ENCODE measurements around the gene NAV3.

NAV3 gene

GRCh38 chr12:77925536-77926108, 94.9 kb downstream of the NAV3 start:
- no peak for DNase-seq (ENCODE audit: low read depth)

GRCh38 chr12:77928078-77928477, 97.4 kb downstream of the NAV3 start:
- no peak for DNase-seq (ENCODE audit: low read depth)

- DNase-seq (ENCODE audit: low read depth): no peak
These were observed 101.5 kb downstream of the NAV3 start for GRCh38 chr12:77932216-77932615.

GRCh38 chr12:77938301-77938700, 107.6 kb downstream of the NAV3 start:
- no peak for DNase-seq (ENCODE audit: low read depth)

- no peak for DNase-seq (ENCODE audit: low read depth)
These were observed 109.3 kb downstream of the NAV3 start for GRCh38 chr12:77940011-77940423.

- DNase-seq (ENCODE audit: low read depth): no peak
These were observed 109.9 kb downstream of the NAV3 start for GRCh38 chr12:77940567-77940966.

- DNase-seq (ENCODE audit: low read depth): no peak
These were observed 110.7 kb downstream of the NAV3 start for GRCh38 chr12:77941401-77941800.

GRCh38 chr12:77943466-77943865, 112.8 kb downstream of the NAV3 start:
- DNase-seq (ENCODE audit: low read depth): no peak

- DNase-seq (ENCODE audit: low read depth): no peak
These were observed 115.9 kb downstream of the NAV3 start for GRCh38 chr12:77946541-77947061.

GRCh38 chr12:77947330-77947729, 116.6 kb downstream of the NAV3 start:
- DNase-seq (ENCODE audit: low read depth): no peak

GRCh38 chr12:77947746-77948145, 117.1 kb downstream of the NAV3 start:
- DNase-seq (ENCODE audit: low read depth): no peak

- DNase-seq (ENCODE audit: low read depth): no peak
These were observed 119.2 kb downstream of the NAV3 start for GRCh38 chr12:77949943-77950342.

GRCh38 chr12:77953528-77954205, 123.0 kb downstream of the NAV3 start:
- DNase-seq (ENCODE audit: low read depth): no peak

- no peak for DNase-seq (ENCODE audit: low read depth)
These were observed 123.5 kb downstream of the NAV3 start for GRCh38 chr12:77954206-77954555.

GRCh38 chr12:77957062-77957461, 126.4 kb downstream of the NAV3 start:
- no peak for DNase-seq (ENCODE audit: low read depth)

GRCh38 chr12:77963576-77964178, 133.0 kb downstream of the NAV3 start:
- no peak for DNase-seq (ENCODE audit: low read depth)

GRCh38 chr12:77965790-77966189, 135.1 kb downstream of the NAV3 start:
- no peak for DNase-seq (ENCODE audit: low read depth)

- DNase-seq (ENCODE audit: low read depth): no peak
These were observed 137.3 kb downstream of the NAV3 start for GRCh38 chr12:77968021-77968420.

- DNase-seq (ENCODE audit: low read depth): no peak
These were observed 137.9 kb downstream of the NAV3 start for GRCh38 chr12:77968571-77968970.

- DNase-seq (ENCODE audit: low read depth): no peak
These were observed 142.9 kb downstream of the NAV3 start for GRCh38 chr12:77973579-77973978.

- DNase-seq (ENCODE audit: low read depth): no peak
These were observed 144.0 kb downstream of the NAV3 start for GRCh38 chr12:77974645-77975044.

GRCh38 chr12:77979597-77980250, 149.0 kb downstream of the NAV3 start:
- DNase-seq (ENCODE audit: low read depth): no peak

GRCh38 chr12:77980782-77981181, 150.1 kb downstream of the NAV3 start:
- DNase-seq (ENCODE audit: low read depth): no peak

Data from activated T-cell treated with anti-CD3 and anti-CD28 coated beads for 24 hours (primary cell).